ENCODE results near the gene RNASE3.
"Not testable (repeated sequence)": the region's sequence is repeated elsewhere in the genome, so short reads cannot be mapped to it uniquely, and the experiment has no call there.

RNASE3 gene

DNA sequence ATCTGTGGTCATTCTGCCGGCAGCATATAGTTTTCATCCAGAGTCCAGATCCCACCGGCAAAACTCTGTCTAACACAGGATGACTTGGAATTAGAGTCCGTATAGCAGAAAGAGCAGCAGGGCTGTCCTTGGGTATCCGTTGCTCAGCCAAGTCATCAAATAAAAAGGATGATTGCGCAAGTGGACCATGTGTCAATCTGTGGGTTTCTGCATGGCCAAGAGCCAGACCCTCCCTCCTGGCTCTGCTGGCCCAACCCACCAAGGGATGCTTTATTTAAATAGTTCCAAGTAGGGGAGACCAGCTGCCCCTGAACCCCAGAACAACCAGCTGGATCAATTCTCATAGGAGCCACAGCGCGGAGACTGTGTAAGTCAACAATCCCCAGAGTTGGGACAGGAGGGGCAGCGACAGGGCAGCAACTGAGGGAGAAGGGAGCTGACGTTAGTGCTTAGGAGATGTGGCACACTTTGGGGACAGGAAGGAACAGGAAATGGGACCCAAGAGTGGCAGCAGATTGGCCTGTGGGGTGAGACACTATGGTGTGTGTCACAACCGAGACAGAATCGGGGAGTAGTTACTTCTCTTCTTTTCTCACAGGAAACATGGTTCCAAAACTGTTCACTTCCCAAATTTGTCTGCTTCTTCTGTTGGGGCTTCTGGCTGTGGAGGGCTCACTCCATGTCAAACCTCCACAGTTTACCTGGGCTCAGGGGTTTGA lies 28.0 kb downstream of the RNASE3 start:
- DNase-seq, result not testable (repeated sequence)

GRCh38 chr14:20923766-20924297 lies 32.6 kb downstream of the RNASE3 start:
- not testable (repeated sequence) for DNase-seq

DNA sequence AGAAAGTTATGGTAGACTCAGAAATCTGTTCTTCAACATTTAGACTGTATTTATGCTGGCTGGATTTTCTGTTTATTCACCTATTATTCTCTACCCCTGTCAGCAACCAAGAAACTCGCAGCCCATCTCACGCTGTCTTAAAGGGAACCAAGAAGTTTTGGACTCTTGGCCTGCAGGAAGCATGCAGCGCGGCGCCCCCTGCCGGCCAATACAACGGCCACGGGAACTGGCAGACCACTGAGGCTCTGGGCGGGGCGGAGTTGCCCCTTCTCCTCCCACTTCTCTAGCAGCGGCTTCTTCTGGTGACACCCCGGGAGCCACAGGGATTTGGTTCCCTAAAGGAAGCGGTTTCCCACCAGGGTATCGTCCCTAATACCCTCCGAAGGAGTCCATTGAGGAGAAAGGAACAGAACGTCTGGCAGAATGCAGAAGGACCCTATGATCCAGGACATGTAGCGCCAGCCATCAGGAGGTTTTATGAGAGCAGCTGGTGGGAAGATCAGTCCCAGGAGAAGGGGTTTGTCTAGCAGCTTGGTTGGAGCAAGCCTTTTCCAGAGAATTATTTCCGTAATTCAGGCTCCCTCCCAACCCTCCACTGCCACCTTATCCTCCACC lies 43.1 kb downstream of the RNASE3 start:
- no peak for DNase-seq

DNA sequence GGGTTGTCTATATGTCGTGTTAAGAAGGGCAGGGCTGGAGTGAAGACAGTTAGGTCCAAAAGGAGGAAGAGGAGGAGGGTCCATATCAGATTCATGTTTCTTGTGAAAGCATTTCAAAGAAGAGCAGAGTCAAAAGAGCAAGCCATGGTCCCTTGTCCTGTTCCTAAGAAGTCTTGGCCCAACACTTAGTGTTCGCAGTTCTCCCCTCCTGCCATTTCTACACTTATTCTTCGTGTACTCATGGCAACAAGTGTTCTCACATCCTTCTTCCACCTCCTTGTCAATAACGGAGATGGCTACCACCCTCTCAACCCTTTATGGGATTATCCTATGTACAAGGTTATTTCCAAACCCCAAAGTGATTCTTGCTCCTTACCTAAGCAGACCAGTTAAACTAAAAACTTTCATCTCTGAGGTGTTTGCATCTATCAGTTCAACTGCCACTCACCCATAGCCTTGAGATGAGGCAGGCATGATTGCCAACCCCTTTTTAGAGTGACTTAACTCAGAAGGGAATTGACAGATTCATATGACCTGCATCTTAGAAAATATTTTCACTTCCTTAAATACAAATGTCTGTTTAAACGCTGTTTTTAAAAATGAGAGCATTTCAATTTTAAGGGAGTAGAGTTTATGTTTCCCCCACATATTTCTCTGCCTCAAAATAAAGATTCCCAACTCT lies 44.3 kb downstream of the RNASE3 start:
- no peak for DNase-seq
